Heart right ventricle (tissue), 16 donors: ENCODE results near the gene LIN7A. TPM values are rescaled to one million over a fixed set of nuclear protein-coding genes. Genes with fewer than 3 reads are reported as not detected.

ENCODE experiments used
- ATAC-seq, 8 donors: fragments of 200-7000 bp; cut with Tn5 transposase; one replicate each; pipeline ENCODE4 v1.9.1; 2020; ENCODE audit warnings: mild to moderate bottlenecking in 8 of 8, moderate library complexity in 8 of 8, moderate number of reproducible peaks in 1 of 8
- DNase-seq, 2 donors: peaks; one replicate each; pipeline ENCODE4 v3.0.0-alpha.2; 2020
- H3K27ac ChIP-seq, 10 donors: fragments of 200-600 bp; sonication (generic) in 2 of 10; one replicate each; pipeline versions ENCODE4 v1.5.0 to v1.8.0; 2020 to 2022; ENCODE audit warnings: mild to moderate bottlenecking in 3 of 10
- H3K27me3 ChIP-seq, 7 donors: fragments of 200-600 bp; one replicate each; pipeline ENCODE4 v1.8.0; 2021 to 2022; ENCODE audit warnings: mild to moderate bottlenecking in 2 of 7
- H3K36me3 ChIP-seq, 9 donors: fragments of 200-600 bp; sonication (generic) in 1 of 9; one replicate each; pipeline versions ENCODE4 v1.5.0 to v1.8.0; 2020 to 2022; ENCODE audit warnings: mild to moderate bottlenecking in 2 of 9
- H3K4me1 ChIP-seq, 9 donors: fragments of 200-600 bp; sonication (generic) in 1 of 9; one replicate each; pipeline versions ENCODE4 v1.5.0 to v1.8.0; 2020 to 2022; ENCODE audit warnings: mild to moderate bottlenecking in 4 of 9
- H3K4me3 ChIP-seq, 10 donors: fragments of 200-600 bp; sonication (generic) in 2 of 10; one replicate each; pipeline versions ENCODE4 v1.5.0 to v1.8.0; 2020 to 2022; ENCODE audit warnings: mild to moderate bottlenecking in 7 of 10, moderate library complexity in 2 of 10
- H3K9me3 ChIP-seq, 11 donors: fragments of 200-600 bp in 10 of 11; sonication (generic) in 2 of 11; one replicate each; pipeline versions ENCODE4 v1.5.0 to v1.8.0; 2013 to 2022; ENCODE audit warnings: mild to moderate bottlenecking in 2 of 11, control low read depth in 1 of 11, moderate library complexity in 1 of 11
- WGBS, 2 donors: extraction: QIAGEN DNeasy Blood & Tissue Kit; methylation state at CpG; one replicate each; pipeline ENCODE4 v1.1.7; 2013; ENCODE audit warnings: inconsistent platforms in 1 of 2; 5-methylcytosine and 5-hydroxymethylcytosine counted together
- intact Hi-C, 10 donors: fragments of 100-400 bp; cut with DNase I; formaldehyde crosslinking; loops; one replicate each; pipeline versions ENCODE4 v1.11.1 to v1.14.2; 2022
- polyA plus RNA-seq, 2 donors: library from polyadenylated mRNA; stranded (reverse); fragments of 200-250 nt; gene quantifications; one replicate each; pipeline ENCODE4 v1.2.3, GENCODE V29; 2013
- total RNA-seq, 10 donors: library from RNA; stranded (reverse); fragmentation: NEBNext Ultra II Directional in 3 of 10; extraction: Animal tissue kit (Norgen Biotek cat#: 25700) in 3 of 10; gene quantifications; one replicate each; pipeline versions ENCODE4 v1.2.1 to v1.2.4, GENCODE V29; 2021 to 2023
- TF ChIP-seq, protein P1 (sequence below), 9 donors: fragments of 200-600 bp; sonication (generic) in 2 of 9; IDR thresholded peaks; one replicate each; pipeline versions ENCODE4 v1.5.0 to v1.8.0; 2021 to 2022; ENCODE audit warnings: antibody characterized with exemption in 9 of 9, mild to moderate bottlenecking in 5 of 9, moderate library complexity in 1 of 9
- donor health status: Arrhythmogenic right ventricular cardiomyopathy.
- donor health status: ischemic (EF 13 %, LVEDD 7.1; RV severe dilation, severe dysfunction).
- donor health status: healthy with polysubstance abuse.
- donor health status: DM: no; HTN: yes; CAD: no.
- donor health status: DM: no; HTN: no; CAD: no.
- donor health status: ischemic (EF 25% LVEDD 6.9; RV normal size, moderate dysfunction).
- donor health status: ischemic (EF 25% LVEDD 5.7; RV mildly dilated, moderate dysfunction).
- donor health status: healthy.
- donor health status: DM: yes; HTN: yes; CAD: no.
- donor health status: Ischemic cardiomyopathy.
- donor health status: ischemic (EF 35%, LVEDD 5.7; RV mildly dilated, moderate dysfunction).
- donor health status: nonischemic (EF 11% LVEDD 7.7; RV severe dilation, severe dysfunction).
- donor health status: DM: yes; HTN: yes; CAD: no.
- donor health status: PGD.
- donor health status: ischemic (EF 29% LVEDD 5.4; RV normal size, mild dysfunction).
- donor health status: nonischemic (EF 23%, LVEDD 6.1; RV moderate dilation, normal function).

Gene LIN7A
- total and polyA plus RNA-seq, 12 donors = 6.2 to 15.3 (median 10.2) TPM

DNA sequence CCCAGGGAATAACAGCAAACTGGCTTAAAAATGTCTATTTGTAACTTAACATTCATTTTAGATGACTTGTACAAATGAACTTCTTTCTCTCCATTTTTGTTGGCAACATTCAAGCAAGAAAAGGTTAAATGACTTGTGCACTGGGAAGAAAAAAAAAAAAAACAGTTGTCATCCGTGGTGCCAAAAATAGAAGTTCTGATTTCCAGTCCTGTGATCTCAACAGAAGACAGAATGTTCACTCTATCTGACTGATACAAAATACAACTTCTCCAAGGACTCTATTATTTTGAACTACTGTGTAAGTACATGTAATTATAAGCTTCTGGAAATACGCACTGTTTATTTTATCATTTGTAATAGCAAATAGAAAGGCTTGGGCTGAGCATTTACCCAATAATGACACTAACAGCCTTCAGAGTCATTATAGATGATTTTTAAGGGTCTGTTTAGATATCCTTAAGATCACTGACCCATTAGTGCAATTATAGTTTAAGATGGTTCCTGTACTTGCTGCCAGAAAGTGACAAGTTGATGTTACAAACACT, 59.9 kb downstream of the LIN7A start:
- Histone ChIP-seq H3K36me3 (no peaks in the 10 kb centered on the region), H3K4me1 (peaks cover 2 to 37% (median 11%) of the 10 kb centered on the region in 9 donors), H3K27ac (peak overlapping the region; percentile 50 to 85 (median 76)), H3K27me3 (no peaks in the 10 kb centered on the region), H3K4me3 (peak overlapping the region in 8 of 10 donors; percentile 4 to 33 (median 13)), H3K9me3 (peaks cover 0 to 6% (median 0%) of the 10 kb centered on the region in 11 donors)
- WGBS, 2 donors = 13 to 16% methylated on average over 2 of the region's 2 CpGs
- ATAC-seq (peak; percentile 67 to 93 (median 86)), DNase-seq (no peak)
- TF ChIP-seq, protein P1, sequence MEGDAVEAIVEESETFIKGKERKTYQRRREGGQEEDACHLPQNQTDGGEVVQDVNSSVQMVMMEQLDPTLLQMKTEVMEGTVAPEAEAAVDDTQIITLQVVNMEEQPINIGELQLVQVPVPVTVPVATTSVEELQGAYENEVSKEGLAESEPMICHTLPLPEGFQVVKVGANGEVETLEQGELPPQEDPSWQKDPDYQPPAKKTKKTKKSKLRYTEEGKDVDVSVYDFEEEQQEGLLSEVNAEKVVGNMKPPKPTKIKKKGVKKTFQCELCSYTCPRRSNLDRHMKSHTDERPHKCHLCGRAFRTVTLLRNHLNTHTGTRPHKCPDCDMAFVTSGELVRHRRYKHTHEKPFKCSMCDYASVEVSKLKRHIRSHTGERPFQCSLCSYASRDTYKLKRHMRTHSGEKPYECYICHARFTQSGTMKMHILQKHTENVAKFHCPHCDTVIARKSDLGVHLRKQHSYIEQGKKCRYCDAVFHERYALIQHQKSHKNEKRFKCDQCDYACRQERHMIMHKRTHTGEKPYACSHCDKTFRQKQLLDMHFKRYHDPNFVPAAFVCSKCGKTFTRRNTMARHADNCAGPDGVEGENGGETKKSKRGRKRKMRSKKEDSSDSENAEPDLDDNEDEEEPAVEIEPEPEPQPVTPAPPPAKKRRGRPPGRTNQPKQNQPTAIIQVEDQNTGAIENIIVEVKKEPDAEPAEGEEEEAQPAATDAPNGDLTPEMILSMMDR (IDR thresholded peaks at IDR 0.05) = no peak
- intact Hi-C loops = loop anchor here in 2 of 10 donors (2.0 to 5.0 kb wide), 2 partner anchors 59 to 60 kb away; partner anchors contain the start of gene LIN7A (in 2 of the 2)

DNA sequence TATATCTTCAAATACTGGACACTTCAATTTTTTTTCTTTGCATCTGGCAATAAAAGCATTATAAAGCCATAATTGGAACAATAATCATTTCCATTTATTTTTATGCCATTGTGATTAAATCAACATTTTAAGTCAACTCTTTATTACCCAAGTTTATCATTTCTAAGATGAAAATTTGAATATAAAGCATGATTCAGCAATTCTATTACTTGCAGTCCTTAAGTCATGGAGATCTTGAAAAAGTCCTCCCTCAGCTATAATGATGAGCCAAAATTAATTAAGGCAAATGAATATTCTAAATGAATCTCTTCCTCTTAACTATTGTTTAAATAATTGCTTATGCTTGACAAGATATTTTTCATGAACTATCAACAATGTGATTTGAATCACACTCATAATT, 65.7 kb downstream of the LIN7A start:
- TF ChIP-seq, protein P1 (IDR thresholded peaks at IDR 0.05) = no peak
- no peaks in the 10 kb centered on the region for H3K9me3 ChIP-seq
- H3K4me1 ChIP-seq = peaks cover 0 to under 1% (median under 1%) of the 10 kb centered on the region in 9 donors
- H3K4me3 ChIP-seq = no peak overlapping the region
- intact Hi-C loops = no loop called here
- H3K27me3 ChIP-seq = no peaks in the 10 kb centered on the region
- no peak overlapping the region for H3K27ac ChIP-seq
- ATAC-seq (no peak), DNase-seq (no peak)
- no peaks in the 10 kb centered on the region for H3K36me3 ChIP-seq

DNA sequence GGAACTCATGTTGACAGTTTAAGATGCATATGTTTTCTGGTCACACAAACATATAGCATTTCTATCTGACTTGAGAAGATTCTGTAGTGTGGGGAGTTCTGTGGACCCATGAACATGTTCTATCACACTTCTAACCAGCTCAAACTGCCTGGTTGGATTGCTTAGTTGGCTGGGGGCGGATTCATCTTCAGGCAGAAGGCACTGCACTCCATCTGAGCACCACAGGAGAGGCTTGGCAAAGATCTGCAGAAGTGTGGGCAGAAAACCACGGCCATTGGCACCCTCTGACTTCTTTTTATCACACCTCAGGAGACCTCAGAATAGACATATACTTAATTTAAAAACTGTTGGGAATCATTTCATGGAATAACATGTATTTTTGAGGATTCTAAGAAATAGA, 68.5 kb downstream of the LIN7A start:
- no peak overlapping the region for H3K27ac ChIP-seq
- 51 to 60% methylated on average over 2 of the region's 2 CpGs for WGBS, 2 donors
- no peaks in the 10 kb centered on the region for H3K27me3 ChIP-seq
- ATAC-seq = no peak
- DNase-seq = no peak
- peaks cover 0 to 10% (median 0%) of the 10 kb centered on the region in 9 donors for H3K4me1 ChIP-seq
- no peak overlapping the region for H3K4me3 ChIP-seq
- H3K36me3 ChIP-seq = no peaks in the 10 kb centered on the region
- TF ChIP-seq, protein P1 (IDR thresholded peaks at IDR 0.05) = no peak
- H3K9me3 ChIP-seq = no peaks in the 10 kb centered on the region
- intact Hi-C loops = no loop called here

DNA sequence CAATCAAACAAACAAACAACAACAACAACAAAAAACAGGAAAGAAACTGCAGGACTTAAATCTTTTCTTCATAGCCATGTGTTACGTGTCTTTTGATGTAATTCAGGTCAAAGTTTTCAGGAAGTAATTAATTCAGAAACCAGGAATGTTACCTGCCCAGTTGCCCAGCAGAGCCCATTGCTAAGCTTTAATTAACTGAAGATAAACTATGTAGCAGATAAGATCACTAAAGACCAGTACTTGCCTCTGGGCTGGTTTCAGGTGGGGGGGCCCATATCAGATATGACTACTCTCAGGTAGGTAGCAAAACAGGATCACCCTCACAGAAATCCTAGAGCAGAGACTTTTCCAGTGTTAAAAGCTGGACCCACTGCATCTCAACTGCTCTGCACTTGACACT, 69.2 kb downstream of the LIN7A start:
- H3K4me3 ChIP-seq = no peak overlapping the region
- H3K36me3 ChIP-seq = no peaks in the 10 kb centered on the region
- H3K4me1 ChIP-seq = peaks cover 0 to 13% (median 0%) of the 10 kb centered on the region in 9 donors
- DNase-seq = no peak
- no peak overlapping the region for H3K27ac ChIP-seq
- TF ChIP-seq, protein P1 (IDR thresholded peaks at IDR 0.05) = no peak
- 88 to 92% methylated on average over 1 of the region's 1 CpG for WGBS, 2 donors
- ATAC-seq = no peak
- H3K9me3 ChIP-seq = no peaks in the 10 kb centered on the region
- intact Hi-C loops = no loop called here
- no peaks in the 10 kb centered on the region for H3K27me3 ChIP-seq
